Skeletal muscle tissue (tissue), 4 donors: ENCODE data around the gene PIAS2. TPM values are rescaled to one million over a fixed set of nuclear protein-coding genes. Genes with fewer than 3 reads are reported as not detected.

Experiments
- H3K27ac ChIP-seq: one replicate; pipeline ENCODE4 v1.7.0; 2013; ENCODE audit warnings: mild to moderate bottlenecking, low read depth, low read length, inconsistent platforms
- H3K27me3 ChIP-seq, 3 donors: one replicate each; pipeline ENCODE4 v1.7.0; 2013; ENCODE audit warnings: low read length in 3 of 3; ENCODE audit not compliant: control insufficient read depth in 3 of 3, insufficient read depth in 3 of 3
- H3K36me3 ChIP-seq, 3 donors: one replicate each; pipeline ENCODE4 v1.7.0; 2013; ENCODE audit warnings: low read length in 3 of 3; ENCODE audit not compliant: control insufficient read depth in 3 of 3, insufficient read depth in 3 of 3
- H3K4me1 ChIP-seq, 3 donors: one replicate each; pipeline ENCODE4 v1.7.0; 2013; ENCODE audit warnings: low read length in 3 of 3, mild to moderate bottlenecking in 3 of 3; ENCODE audit not compliant: control insufficient read depth in 3 of 3, insufficient read depth in 3 of 3
- H3K4me3 ChIP-seq, 3 donors: one replicate each; pipeline ENCODE4 v1.7.0; 2013; ENCODE audit warnings: low read length in 3 of 3
- H3K9ac ChIP-seq, 3 donors: one replicate each; pipeline ENCODE4 v1.7.0; 2013; ENCODE audit warnings: low read length in 3 of 3, mild to moderate bottlenecking in 3 of 3, moderate library complexity in 2 of 3, low read depth in 1 of 3
- H3K9me3 ChIP-seq, 3 donors: one replicate each; pipeline ENCODE4 v1.7.0; 2013; ENCODE audit warnings: low read length in 3 of 3; ENCODE audit not compliant: control insufficient read depth in 3 of 3
- total RNA-seq: library from RNA; depleted of rRNA; stranded (reverse); fragments of >200 nt; gene quantifications from one replicate; pipeline ENCODE4 v1.2.3, GENCODE V29; 2014
- donor health status: Osteomylitis.

Gene PIAS2
- total RNA-seq, 1 donor from 2014 or later, result 35.5 TPM

DNA sequence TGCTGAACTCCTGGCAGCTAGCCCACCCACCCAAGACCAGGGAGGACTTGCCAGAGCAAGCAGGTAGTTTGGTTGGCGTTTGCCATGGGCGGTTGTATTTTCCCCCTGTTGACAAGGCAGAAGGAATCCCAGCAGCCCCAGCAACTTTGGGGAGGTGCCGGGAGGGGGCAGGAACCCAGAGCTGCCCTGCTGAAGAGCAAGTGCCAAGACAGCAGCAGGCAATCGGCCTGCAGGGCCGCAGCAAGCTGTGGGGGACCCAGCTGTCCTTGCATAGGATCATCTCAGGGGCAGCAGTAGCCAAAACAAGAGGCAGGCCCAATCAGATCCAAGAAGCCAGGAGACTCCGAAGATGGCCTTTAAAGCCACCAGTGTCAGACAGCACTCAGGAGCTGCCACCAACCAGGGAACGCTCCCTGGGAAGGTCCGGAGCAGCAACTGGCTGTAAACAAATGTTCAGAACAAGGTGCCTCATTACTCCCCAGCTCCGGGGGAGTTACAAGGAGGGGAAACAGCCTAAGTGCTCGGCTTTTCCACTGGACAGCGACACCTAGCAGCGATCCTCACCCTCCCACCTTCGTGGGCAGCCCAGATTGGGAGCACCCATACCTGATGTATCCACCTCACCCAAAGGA, 162.5 kb downstream of the PIAS2 start:
- Histone ChIP-seq H3K36me3 (no peaks in the 10 kb centered on the region), H3K27me3 (peaks cover 3 to 5% (median 4%) of the 10 kb centered on the region in 3 donors), H3K27ac (peak overlapping the region; percentile 81), H3K4me3 (peak overlapping the region in 2 of 3 donors; percentile 61 to 72), H3K9ac (peak overlapping the region in 2 of 3 donors; percentile 75), H3K9me3 (no peaks in the 10 kb centered on the region), H3K4me1 (peaks cover 0 to 33% (median 25%) of the 10 kb centered on the region in 3 donors)

DNA sequence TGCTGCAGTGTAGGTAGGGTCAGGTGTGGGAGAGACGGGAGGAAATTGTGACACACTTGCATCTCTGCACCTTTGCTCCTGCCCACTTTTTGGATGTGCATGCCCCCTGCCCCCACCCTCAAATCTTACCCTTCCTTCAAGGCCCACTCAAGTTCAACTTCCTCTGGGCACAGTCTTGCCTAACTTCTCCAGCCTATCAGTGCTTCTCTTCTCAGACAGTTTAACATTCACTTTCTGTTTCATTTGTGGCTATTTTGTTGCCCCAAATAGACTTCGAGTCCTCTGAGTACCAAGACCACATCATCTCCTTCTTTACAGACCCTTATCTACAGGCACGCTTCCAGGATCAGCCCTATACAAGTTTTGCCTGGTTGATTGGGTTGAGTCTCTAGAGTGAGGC, 163.1 kb downstream of the PIAS2 start:
- H3K36me3 ChIP-seq, result no peaks in the 10 kb centered on the region
- peaks cover 0 to 33% (median 25%) of the 10 kb centered on the region in 3 donors for H3K4me1 ChIP-seq
- H3K4me3 ChIP-seq, result peak overlapping the region in 1 of 3 donors; percentile 32
- peak overlapping the region; percentile 81 for H3K27ac ChIP-seq
- no peaks in the 10 kb centered on the region for H3K9me3 ChIP-seq
- peaks cover 3 to 5% (median 4%) of the 10 kb centered on the region in 3 donors for H3K27me3 ChIP-seq
- peak overlapping the region in 1 of 3 donors; percentile 75 for H3K9ac ChIP-seq

Other genes starting within 250 kb of the PIAS2 start
- gene ST8SIA5, start 160.5 kb downstream of the PIAS2 start, total RNA-seq, result 2.1 TPM
- 8.4 TPM for gene KATNAL2, start 95 bp upstream of the PIAS2 start, total RNA-seq
- not detected for gene ELOA2, start 118.1 kb upstream of the PIAS2 start, total RNA-seq
- gene HDHD2, start 233.0 kb upstream of the PIAS2 start, total RNA-seq, result 15.7 TPM